ENCODE data around the gene IQSEC1. TPM values are rescaled to one million over a fixed set of nuclear protein-coding genes. Genes with fewer than 3 reads are reported as not detected.

IQSEC1 gene
- total and polyA plus RNA-seq, 2 donors (not counting 3 experiments of a cell fraction or from before 2014, with no cell fraction given), result 5.2 to 18.0 TPM

- TF ChIP-seq MAX (IDR thresholded peaks at IDR 0.05; ENCODE audit: insufficient read depth, insufficient read length), result no peak
- no peak for TF ChIP-seq GATA2 (IDR thresholded peaks at IDR 0.05; ENCODE audit: insufficient read depth, insufficient read length, low read depth, low read length)
- TF ChIP-seq POLR2A (IDR thresholded peaks at IDR 0.05; ENCODE audit: low read depth, low read length), result no peak
- no peak for TF ChIP-seq MYC (IDR thresholded peaks at IDR 0.05; ENCODE audit: low read depth, low read length)
- no peak for TF ChIP-seq FOS (IDR thresholded peaks at IDR 0.05; ENCODE audit: borderline replicate concordance, insufficient read depth, low read length)
- no peak for TF ChIP-seq JUN (IDR thresholded peaks at IDR 0.05; ENCODE audit: borderline replicate concordance, insufficient read depth, insufficient read length, low read depth)
- BruUV-seq (replicated peaks), result no TSS peak
- Histone ChIP-seq H3K27ac (ENCODE audit: insufficient read depth, low read depth, low read length) (no peak overlapping the region), H3K4me2 (ENCODE audit: insufficient read depth, low read length) (no peak overlapping the region), H3K4me3 (replicated peaks in 1 of 3; ENCODE audit: insufficient read depth in 1 of 3, low read depth in 1 of 3, low read length in 3 of 3) (no peak overlapping the region), H3K4me1 (ENCODE audit: control insufficient read depth, extremely low read depth, insufficient read depth, low read length) (no peaks in the 10 kb centered on the region), H3K9ac (replicated peaks; ENCODE audit: extremely low read depth, insufficient read depth, low read length) (no peak overlapping the region), H3K36me3 (ENCODE audit: control insufficient read depth in 2 of 2, extremely low read depth in 1 of 2, insufficient read depth in 2 of 2, low read length in 2 of 2) (no peaks in the 10 kb centered on the region), H2AFZ (ENCODE audit: low read depth, low read length) (no peak overlapping the region), H4K20me1 (replicated peaks; ENCODE audit: control insufficient read depth, extremely low read depth, insufficient read depth, low read length) (no peaks in the 10 kb centered on the region), H3K9me3 (replicated peaks; ENCODE audit: control insufficient read depth, insufficient read depth, low read length) (no peaks in the 10 kb centered on the region), H3K79me2 (ENCODE audit: control insufficient read depth, insufficient read depth, low read length) (no peaks in the 10 kb centered on the region), H3K9me1 (replicated peaks; ENCODE audit: control insufficient read depth, extremely low read depth, insufficient read depth, low read length) (no peaks in the 10 kb centered on the region), H3K27me3 (ENCODE audit: control insufficient read depth in 2 of 2, insufficient read depth in 2 of 2, low read length in 2 of 2) (peaks cover 3 to 7% of the 10 kb centered on the region in 2 experiments)
- dilution Hi-C loops (cut with MboI; ENCODE audit: extremely low pct_ligation_motif_present, low sequenced_read_pairs) (no loop called here), intact Hi-C loops (cut with micrococcal nuclease) (no loop called here)
- ChIA-PET POLR2A (no interaction called here), CTCF (interaction anchor here (2.8 to 3.8 kb wide), 2 partner anchors 8 to 22 kb away, joined by 8 to 28 read pairs; no protein-coding TSS in a partner anchor)
- no peak for DNase-seq (ENCODE audit: low read depth, low spot score)
- no peak for FAIRE-seq
These were observed 69.6 kb downstream of the IQSEC1 start for GRCh38 chr3:13003608-13004007.

- DNase-seq (ENCODE audit: low read depth, low spot score), result no peak
- TF ChIP-seq CTCF (IDR thresholded peaks at IDR 0.05; ENCODE audit: extremely low read depth in 1 of 2, insufficient read depth in 1 of 2, low read depth in 1 of 2, low read length in 2 of 2), result no peak
- no peak for TF ChIP-seq FOS (IDR thresholded peaks at IDR 0.05; ENCODE audit: borderline replicate concordance, insufficient read depth, low read length)
- no peak for TF ChIP-seq JUN (IDR thresholded peaks at IDR 0.05; ENCODE audit: borderline replicate concordance, insufficient read depth, insufficient read length, low read depth)
- BruUV-seq (replicated peaks), result no TSS peak
- CTCF ChIA-PET, result no interaction called here
- H2AFZ ChIP-seq (ENCODE audit: low read depth, low read length), result no peak overlapping the region
- H4K20me1 ChIP-seq (replicated peaks; ENCODE audit: control insufficient read depth, extremely low read depth, insufficient read depth, low read length), result no peaks in the 10 kb centered on the region
- no peak overlapping the region for H3K27ac ChIP-seq (ENCODE audit: insufficient read depth, low read depth, low read length)
- no peaks in the 10 kb centered on the region for H3K9me1 ChIP-seq (replicated peaks; ENCODE audit: control insufficient read depth, extremely low read depth, insufficient read depth, low read length)
- H3K4me2 ChIP-seq (ENCODE audit: insufficient read depth, low read length), result no peak overlapping the region
- no peaks in the 10 kb centered on the region for H3K36me3 ChIP-seq (ENCODE audit: control insufficient read depth in 2 of 2, extremely low read depth in 1 of 2, insufficient read depth in 2 of 2, low read length in 2 of 2)
- H3K9me3 ChIP-seq (replicated peaks; ENCODE audit: control insufficient read depth, insufficient read depth, low read length), result no peaks in the 10 kb centered on the region
- peaks cover 3 to 7% of the 10 kb centered on the region in 2 experiments for H3K27me3 ChIP-seq (ENCODE audit: control insufficient read depth in 2 of 2, insufficient read depth in 2 of 2, low read length in 2 of 2)
- POLR2A ChIA-PET, result no interaction called here
- intact Hi-C loops (cut with micrococcal nuclease) (no loop called here), dilution Hi-C loops (cut with MboI; ENCODE audit: extremely low pct_ligation_motif_present, low sequenced_read_pairs) (no loop called here)
- no peaks in the 10 kb centered on the region for H3K4me1 ChIP-seq (ENCODE audit: control insufficient read depth, extremely low read depth, insufficient read depth, low read length)
- no peaks in the 10 kb centered on the region for H3K79me2 ChIP-seq (ENCODE audit: control insufficient read depth, insufficient read depth, low read length)
- no peak overlapping the region for H3K4me3 ChIP-seq (replicated peaks in 1 of 3; ENCODE audit: insufficient read depth in 1 of 3, low read depth in 1 of 3, low read length in 3 of 3)
- FAIRE-seq, result no peak
- no peak overlapping the region for H3K9ac ChIP-seq (replicated peaks; ENCODE audit: extremely low read depth, insufficient read depth, low read length)
These were observed 70.7 kb downstream of the IQSEC1 start for GRCh38 chr3:13002398-13003124.
